ENCODE results near the gene PTPRM.

The PTPRM gene

DNA sequence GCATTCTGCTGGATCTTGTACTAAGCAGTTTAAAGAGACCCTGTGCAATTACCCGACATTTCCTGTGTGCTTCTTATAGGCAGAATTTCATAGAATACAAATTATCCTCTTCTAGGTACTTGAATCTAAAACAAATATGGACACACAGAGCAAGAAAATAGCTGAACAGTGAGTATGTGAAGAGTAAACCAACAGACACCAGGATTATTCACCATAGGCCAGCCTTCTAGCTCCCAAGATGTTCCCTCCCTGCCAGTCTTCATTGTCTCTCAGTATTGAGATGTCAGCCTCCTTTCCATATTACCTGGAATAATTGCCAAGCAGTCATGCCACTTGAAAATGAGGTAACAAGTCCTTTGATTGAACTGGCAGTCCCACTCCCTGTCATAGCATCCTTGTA, 187.1 kb downstream of the PTPRM start:
- TF ChIP-seq CSDC2 (CRISPR knock-in tag; IDR thresholded peaks at IDR 0.05) (no peak), TCF4 (CRISPR knock-in tag; IDR thresholded peaks at IDR 0.05; ENCODE audit: borderline replicate concordance) (no peak), GLIS3 (CRISPR knock-in tag; IDR thresholded peaks at IDR 0.05) (no peak), ARNTL (CRISPR knock-in tag; IDR thresholded peaks at IDR 0.05; ENCODE audit: borderline replicate concordance, low read depth) (no peak), SNAI2 (CRISPR knock-in tag; IDR thresholded peaks at IDR 0.05) (no peak), TOX (CRISPR knock-in tag; IDR thresholded peaks at IDR 0.05; ENCODE audit: borderline replicate concordance) (no peak), ZNF8 (CRISPR knock-in tag; IDR thresholded peaks at IDR 0.05) (no peak), CREB5 (CRISPR knock-in tag; IDR thresholded peaks at IDR 0.05; ENCODE audit: low read depth) (no peak), RARB (CRISPR knock-in tag; IDR thresholded peaks at IDR 0.05) (no peak), ZFP30 (CRISPR knock-in tag; IDR thresholded peaks at IDR 0.05) (no peak), ESRRG (CRISPR knock-in tag; IDR thresholded peaks at IDR 0.05) (no peak), ISL1 (CRISPR knock-in tag; IDR thresholded peaks at IDR 0.05) (no peak)
- TF ChIP-seq, protein P1, sequence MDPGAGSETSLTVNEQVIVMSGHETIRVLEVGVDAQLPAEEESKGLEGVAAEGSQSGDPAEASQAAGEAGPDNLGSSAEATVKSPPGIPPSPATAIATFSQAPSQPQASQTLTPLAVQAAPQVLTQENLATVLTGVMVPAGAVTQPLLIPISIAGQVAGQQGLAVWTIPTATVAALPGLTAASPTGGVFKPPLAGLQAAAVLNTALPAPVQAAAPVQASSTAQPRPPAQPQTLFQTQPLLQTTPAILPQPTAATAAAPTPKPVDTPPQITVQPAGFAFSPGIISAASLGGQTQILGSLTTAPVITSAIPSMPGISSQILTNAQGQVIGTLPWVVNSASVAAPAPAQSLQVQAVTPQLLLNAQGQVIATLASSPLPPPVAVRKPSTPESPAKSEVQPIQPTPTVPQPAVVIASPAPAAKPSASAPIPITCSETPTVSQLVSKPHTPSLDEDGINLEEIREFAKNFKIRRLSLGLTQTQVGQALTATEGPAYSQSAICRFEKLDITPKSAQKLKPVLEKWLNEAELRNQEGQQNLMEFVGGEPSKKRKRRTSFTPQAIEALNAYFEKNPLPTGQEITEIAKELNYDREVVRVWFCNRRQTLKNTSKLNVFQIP (CRISPR knock-in tag; IDR thresholded peaks at IDR 0.05; ENCODE audit: borderline replicate concordance, low read depth), result no peak
- TF ChIP-seq, protein P2, sequence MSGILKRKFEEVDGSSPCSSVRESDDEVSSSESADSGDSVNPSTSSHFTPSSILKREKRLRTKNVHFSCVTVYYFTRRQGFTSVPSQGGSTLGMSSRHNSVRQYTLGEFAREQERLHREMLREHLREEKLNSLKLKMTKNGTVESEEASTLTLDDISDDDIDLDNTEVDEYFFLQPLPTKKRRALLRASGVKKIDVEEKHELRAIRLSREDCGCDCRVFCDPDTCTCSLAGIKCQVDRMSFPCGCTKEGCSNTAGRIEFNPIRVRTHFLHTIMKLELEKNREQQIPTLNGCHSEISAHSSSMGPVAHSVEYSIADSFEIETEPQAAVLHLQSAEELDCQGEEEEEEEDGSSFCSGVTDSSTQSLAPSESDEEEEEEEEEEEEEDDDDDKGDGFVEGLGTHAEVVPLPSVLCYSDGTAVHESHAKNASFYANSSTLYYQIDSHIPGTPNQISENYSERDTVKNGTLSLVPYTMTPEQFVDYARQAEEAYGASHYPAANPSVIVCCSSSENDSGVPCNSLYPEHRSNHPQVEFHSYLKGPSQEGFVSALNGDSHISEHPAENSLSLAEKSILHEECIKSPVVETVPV (CRISPR knock-in tag; IDR thresholded peaks at IDR 0.05), result no peak
- no peak for ATAC-seq

- ATAC-seq, result no peak
- TF ChIP-seq OSR1 (CRISPR knock-in tag; IDR thresholded peaks at IDR 0.05) (no peak), ZC3H10 (CRISPR knock-in tag; IDR thresholded peaks at IDR 0.05) (no peak), ARNTL (CRISPR knock-in tag; IDR thresholded peaks at IDR 0.05; ENCODE audit: borderline replicate concordance, low read depth) (no peak), ZFP3 (CRISPR knock-in tag; IDR thresholded peaks at IDR 0.05) (no peak), ZNF565 (CRISPR knock-in tag; conservative IDR thresholded peaks at IDR 0.05; ENCODE audit: low read depth) (no peak), CREB5 (CRISPR knock-in tag; IDR thresholded peaks at IDR 0.05; ENCODE audit: low read depth) (no peak), PPARA (CRISPR knock-in tag; IDR thresholded peaks at IDR 0.05; ENCODE audit: borderline replicate concordance) (no peak), TCF4 (CRISPR knock-in tag; IDR thresholded peaks at IDR 0.05; ENCODE audit: borderline replicate concordance) (no peak), ZNF8 (CRISPR knock-in tag; IDR thresholded peaks at IDR 0.05) (no peak)
Measured at GRCh38 chr18:7754725-7755181, 187.6 kb downstream of the PTPRM start.

GRCh38 chr18:7755753-7756475, 188.8 kb downstream of the PTPRM start:
- no peak for ATAC-seq
- TF ChIP-seq TOX (CRISPR knock-in tag; IDR thresholded peaks at IDR 0.05; ENCODE audit: borderline replicate concordance) (no peak), ZFP3 (CRISPR knock-in tag; IDR thresholded peaks at IDR 0.05) (no peak), ZNF70 (CRISPR knock-in tag; IDR thresholded peaks at IDR 0.05) (no peak), GLIS3 (CRISPR knock-in tag; IDR thresholded peaks at IDR 0.05) (no peak), TCF4 (CRISPR knock-in tag; IDR thresholded peaks at IDR 0.05; ENCODE audit: borderline replicate concordance) (no peak), RARB (CRISPR knock-in tag; IDR thresholded peaks at IDR 0.05) (no peak), ZNF565 (CRISPR knock-in tag; conservative IDR thresholded peaks at IDR 0.05; ENCODE audit: low read depth) (no peak), ARNTL (CRISPR knock-in tag; IDR thresholded peaks at IDR 0.05; ENCODE audit: borderline replicate concordance, low read depth) (no peak), ZC3H10 (CRISPR knock-in tag; IDR thresholded peaks at IDR 0.05) (no peak), CSDC2 (CRISPR knock-in tag; IDR thresholded peaks at IDR 0.05) (no peak)
- TF ChIP-seq, protein P3, sequence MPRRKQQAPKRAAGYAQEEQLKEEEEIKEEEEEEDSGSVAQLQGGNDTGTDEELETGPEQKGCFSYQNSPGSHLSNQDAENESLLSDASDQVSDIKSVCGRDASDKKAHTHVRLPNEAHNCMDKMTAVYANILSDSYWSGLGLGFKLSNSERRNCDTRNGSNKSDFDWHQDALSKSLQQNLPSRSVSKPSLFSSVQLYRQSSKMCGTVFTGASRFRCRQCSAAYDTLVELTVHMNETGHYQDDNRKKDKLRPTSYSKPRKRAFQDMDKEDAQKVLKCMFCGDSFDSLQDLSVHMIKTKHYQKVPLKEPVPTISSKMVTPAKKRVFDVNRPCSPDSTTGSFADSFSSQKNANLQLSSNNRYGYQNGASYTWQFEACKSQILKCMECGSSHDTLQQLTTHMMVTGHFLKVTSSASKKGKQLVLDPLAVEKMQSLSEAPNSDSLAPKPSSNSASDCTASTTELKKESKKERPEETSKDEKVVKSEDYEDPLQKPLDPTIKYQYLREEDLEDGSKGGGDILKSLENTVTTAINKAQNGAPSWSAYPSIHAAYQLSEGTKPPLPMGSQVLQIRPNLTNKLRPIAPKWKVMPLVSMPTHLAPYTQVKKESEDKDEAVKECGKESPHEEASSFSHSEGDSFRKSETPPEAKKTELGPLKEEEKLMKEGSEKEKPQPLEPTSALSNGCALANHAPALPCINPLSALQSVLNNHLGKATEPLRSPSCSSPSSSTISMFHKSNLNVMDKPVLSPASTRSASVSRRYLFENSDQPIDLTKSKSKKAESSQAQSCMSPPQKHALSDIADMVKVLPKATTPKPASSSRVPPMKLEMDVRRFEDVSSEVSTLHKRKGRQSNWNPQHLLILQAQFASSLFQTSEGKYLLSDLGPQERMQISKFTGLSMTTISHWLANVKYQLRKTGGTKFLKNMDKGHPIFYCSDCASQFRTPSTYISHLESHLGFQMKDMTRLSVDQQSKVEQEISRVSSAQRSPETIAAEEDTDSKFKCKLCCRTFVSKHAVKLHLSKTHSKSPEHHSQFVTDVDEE (CRISPR knock-in tag; IDR thresholded peaks at IDR 0.05), result no peak
- TF ChIP-seq, protein P1 (CRISPR knock-in tag; IDR thresholded peaks at IDR 0.05; ENCODE audit: borderline replicate concordance, low read depth), result no peak
- TF ChIP-seq, protein P2 (CRISPR knock-in tag; IDR thresholded peaks at IDR 0.05), result no peak
- TF ChIP-seq, protein P4, sequence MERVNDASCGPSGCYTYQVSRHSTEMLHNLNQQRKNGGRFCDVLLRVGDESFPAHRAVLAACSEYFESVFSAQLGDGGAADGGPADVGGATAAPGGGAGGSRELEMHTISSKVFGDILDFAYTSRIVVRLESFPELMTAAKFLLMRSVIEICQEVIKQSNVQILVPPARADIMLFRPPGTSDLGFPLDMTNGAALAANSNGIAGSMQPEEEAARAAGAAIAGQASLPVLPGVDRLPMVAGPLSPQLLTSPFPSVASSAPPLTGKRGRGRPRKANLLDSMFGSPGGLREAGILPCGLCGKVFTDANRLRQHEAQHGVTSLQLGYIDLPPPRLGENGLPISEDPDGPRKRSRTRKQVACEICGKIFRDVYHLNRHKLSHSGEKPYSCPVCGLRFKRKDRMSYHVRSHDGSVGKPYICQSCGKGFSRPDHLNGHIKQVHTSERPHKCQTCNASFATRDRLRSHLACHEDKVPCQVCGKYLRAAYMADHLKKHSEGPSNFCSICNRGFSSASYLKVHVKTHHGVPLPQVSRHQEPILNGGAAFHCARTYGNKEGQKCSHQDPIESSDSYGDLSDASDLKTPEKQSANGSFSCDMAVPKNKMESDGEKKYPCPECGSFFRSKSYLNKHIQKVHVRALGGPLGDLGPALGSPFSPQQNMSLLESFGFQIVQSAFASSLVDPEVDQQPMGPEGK (CRISPR knock-in tag; IDR thresholded peaks at IDR 0.05; ENCODE audit: borderline replicate concordance), result no peak

Measured in SK-N-SH treated with all-trans-retinoic acid at 6 μM for 48 hours (cell line).